Osteocyte (in vitro differentiated cells): Measurements from ENCODE around the gene FMNL2. TPM values are rescaled to one million over a fixed set of nuclear protein-coding genes. Genes with fewer than 3 reads are reported as not detected.
A peak's percentile ranks its signal among the peaks of the same experiment; 100 is the strongest.

Experiments used
- DNase-seq: peaks from one replicate; pipeline ENCODE4 v3.0.0; 2021; ENCODE audit warnings: mixed read lengths; ENCODE audit not compliant: unreplicated experiment; ENCODE audit errors: extremely low spot score
- H3K27ac Mint-ChIP-seq: one replicate; pipeline ENCODE4 v1.8.0; 2021; ENCODE audit warnings: mild to moderate bottlenecking, mixed read lengths; ENCODE audit not compliant: unreplicated experiment
- H3K27me3 Mint-ChIP-seq: one replicate; pipeline ENCODE4 v1.8.0; 2021; ENCODE audit warnings: mixed read lengths; ENCODE audit not compliant: unreplicated experiment
- H3K36me3 Mint-ChIP-seq: one replicate; pipeline ENCODE4 v1.8.0; 2021; ENCODE audit warnings: mixed read lengths; ENCODE audit not compliant: unreplicated experiment
- H3K4me1 Mint-ChIP-seq: one replicate; pipeline ENCODE4 v1.8.0; 2021; ENCODE audit warnings: mixed read lengths; ENCODE audit not compliant: unreplicated experiment
- H3K4me3 Mint-ChIP-seq: one replicate; pipeline ENCODE4 v1.8.0; 2021; ENCODE audit warnings: mild to moderate bottlenecking, moderate library complexity, mixed read lengths; ENCODE audit not compliant: unreplicated experiment
- H3K9me3 Mint-ChIP-seq: one replicate; pipeline ENCODE4 v1.8.0; 2021; ENCODE audit warnings: mixed read lengths; ENCODE audit not compliant: unreplicated experiment
- total RNA-seq: library from RNA; stranded (reverse); gene quantifications from 2 replicates; pipeline ENCODE4 v1.2.1, GENCODE V29; 2021
- TF ChIP-seq, protein P1 (sequence below): fragments of 200-600 bp; sonication (generic); IDR thresholded peaks from 2 replicates; pipeline ENCODE4 v1.5.0; 2021; ENCODE audit warnings: antibody characterized with exemption, mild to moderate bottlenecking, moderate library complexity

The FMNL2 gene
- total RNA-seq, 1 donor from 2014 or later, result 45.3 TPM

- Mint-ChIP-seq H3K9me3 (no peaks in the 10 kb centered on the region), H3K4me1 (peaks cover 34% of the 10 kb centered on the region), H3K36me3 (peaks cover 4% of the 10 kb centered on the region), H3K27me3 (no peaks in the 10 kb centered on the region), H3K27ac (no peak overlapping the region), H3K4me3 (no peak overlapping the region)
- TF ChIP-seq, protein P1, sequence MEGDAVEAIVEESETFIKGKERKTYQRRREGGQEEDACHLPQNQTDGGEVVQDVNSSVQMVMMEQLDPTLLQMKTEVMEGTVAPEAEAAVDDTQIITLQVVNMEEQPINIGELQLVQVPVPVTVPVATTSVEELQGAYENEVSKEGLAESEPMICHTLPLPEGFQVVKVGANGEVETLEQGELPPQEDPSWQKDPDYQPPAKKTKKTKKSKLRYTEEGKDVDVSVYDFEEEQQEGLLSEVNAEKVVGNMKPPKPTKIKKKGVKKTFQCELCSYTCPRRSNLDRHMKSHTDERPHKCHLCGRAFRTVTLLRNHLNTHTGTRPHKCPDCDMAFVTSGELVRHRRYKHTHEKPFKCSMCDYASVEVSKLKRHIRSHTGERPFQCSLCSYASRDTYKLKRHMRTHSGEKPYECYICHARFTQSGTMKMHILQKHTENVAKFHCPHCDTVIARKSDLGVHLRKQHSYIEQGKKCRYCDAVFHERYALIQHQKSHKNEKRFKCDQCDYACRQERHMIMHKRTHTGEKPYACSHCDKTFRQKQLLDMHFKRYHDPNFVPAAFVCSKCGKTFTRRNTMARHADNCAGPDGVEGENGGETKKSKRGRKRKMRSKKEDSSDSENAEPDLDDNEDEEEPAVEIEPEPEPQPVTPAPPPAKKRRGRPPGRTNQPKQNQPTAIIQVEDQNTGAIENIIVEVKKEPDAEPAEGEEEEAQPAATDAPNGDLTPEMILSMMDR, result no peak
- no peak for DNase-seq
Measured at GRCh38 chr2:152419944-152420343, 85.0 kb downstream of the FMNL2 start.

GRCh38 chr2:152420363-152420762, 85.4 kb downstream of the FMNL2 start:
- H3K36me3 Mint-ChIP-seq, result peaks cover 4% of the 10 kb centered on the region
- H3K4me3 Mint-ChIP-seq, result no peak overlapping the region
- no peaks in the 10 kb centered on the region for H3K9me3 Mint-ChIP-seq
- DNase-seq, result no peak
- no peaks in the 10 kb centered on the region for H3K27me3 Mint-ChIP-seq
- H3K27ac Mint-ChIP-seq, result no peak overlapping the region
- peaks cover 33% of the 10 kb centered on the region for H3K4me1 Mint-ChIP-seq
- TF ChIP-seq, protein P1, result no peak

DNA sequence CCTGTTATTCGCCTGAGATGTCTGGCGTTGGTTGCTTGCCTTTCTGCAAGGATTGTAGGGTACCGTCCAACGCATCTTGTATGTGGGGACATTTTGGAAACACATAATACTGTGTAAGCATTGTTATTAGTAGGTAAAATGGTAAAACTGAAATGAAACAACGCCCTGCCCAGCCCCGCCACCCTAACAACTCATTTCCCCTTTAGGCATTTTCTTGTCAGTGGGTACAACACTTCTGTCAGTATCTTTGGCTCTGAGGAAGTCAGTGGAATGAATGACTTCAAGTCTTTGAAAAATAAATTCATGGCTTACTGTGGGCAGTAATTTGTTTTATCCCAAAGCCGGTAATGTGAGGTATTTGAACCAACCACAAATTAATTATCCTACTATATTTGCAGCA, 86.0 kb downstream of the FMNL2 start:
- no peaks in the 10 kb centered on the region for H3K9me3 Mint-ChIP-seq
- no peaks in the 10 kb centered on the region for H3K27me3 Mint-ChIP-seq
- H3K4me1 Mint-ChIP-seq, result peaks cover 35% of the 10 kb centered on the region
- TF ChIP-seq, protein P1, result no peak
- H3K4me3 Mint-ChIP-seq, result no peak overlapping the region
- no peak for DNase-seq
- peak overlapping the region; percentile 87 for H3K27ac Mint-ChIP-seq
- H3K36me3 Mint-ChIP-seq, result peaks cover 4% of the 10 kb centered on the region

DNA sequence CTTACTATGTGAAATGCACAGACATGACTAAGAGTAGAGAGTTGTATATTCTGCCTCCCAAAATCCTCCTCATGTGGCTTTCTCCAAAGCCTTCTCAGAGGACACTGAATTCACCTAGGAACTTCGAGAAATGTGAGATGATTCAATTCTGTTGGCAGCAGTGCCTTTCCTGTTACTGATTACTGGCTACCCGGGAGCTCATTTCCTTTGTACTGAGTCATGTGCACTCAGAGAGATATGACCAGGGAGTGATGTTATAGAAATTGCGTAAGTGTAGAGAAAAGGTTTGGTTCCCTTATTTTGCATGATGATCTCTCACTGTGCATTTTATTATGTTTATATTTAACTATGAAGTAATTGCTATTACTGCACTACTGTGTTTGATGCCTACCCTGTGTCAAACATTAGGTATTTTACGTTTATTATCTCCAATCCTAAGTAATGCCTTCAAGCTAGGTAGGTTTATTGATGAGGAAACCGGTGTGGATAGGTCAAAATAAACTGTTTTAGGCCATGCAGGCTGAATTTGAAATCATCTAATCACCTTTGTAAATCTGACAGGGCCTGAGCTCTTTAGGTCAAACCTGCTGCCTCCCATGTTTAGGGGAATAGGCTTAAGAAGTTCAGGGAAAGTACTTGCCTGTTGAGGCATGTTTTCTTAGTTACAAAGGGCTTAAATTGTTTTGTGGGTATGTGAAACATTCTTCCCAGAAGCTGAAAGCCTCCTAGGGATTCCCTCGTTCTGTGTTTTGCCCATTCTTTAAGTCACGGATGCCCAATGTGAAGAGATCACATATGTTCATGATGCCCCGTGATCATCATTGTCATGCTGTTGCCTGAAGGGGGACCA, 86.8 kb downstream of the FMNL2 start:
- Mint-ChIP-seq H3K27ac (peak overlapping the region; percentile 87), H3K36me3 (peaks cover 4% of the 10 kb centered on the region), H3K27me3 (no peaks in the 10 kb centered on the region), H3K9me3 (no peaks in the 10 kb centered on the region), H3K4me1 (peaks cover 39% of the 10 kb centered on the region), H3K4me3 (no peak overlapping the region)
- DNase-seq, result no peak
- TF ChIP-seq, protein P1, result no peak

DNA sequence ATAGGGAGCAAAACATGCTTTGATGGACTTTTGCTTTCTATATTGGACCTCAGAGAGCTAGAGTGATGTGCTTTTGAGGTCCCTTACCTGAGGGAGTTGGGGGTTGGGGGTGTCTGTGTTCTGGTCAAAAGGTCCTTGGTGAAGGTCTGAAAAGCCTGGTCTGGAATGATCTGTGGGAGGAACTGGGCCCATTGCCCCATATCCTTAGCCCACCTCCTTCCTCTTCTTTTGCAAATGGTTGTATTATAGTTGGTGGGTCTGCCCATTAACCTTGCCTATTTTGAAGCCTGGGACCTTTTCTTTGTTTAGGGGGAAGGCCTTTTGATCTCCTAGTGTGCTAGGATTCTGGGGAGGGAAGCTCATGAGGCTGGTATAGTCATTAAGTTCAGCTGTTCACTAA, 88.7 kb downstream of the FMNL2 start:
- no peaks in the 10 kb centered on the region for H3K27me3 Mint-ChIP-seq
- no peaks in the 10 kb centered on the region for H3K9me3 Mint-ChIP-seq
- H3K27ac Mint-ChIP-seq, result no peak overlapping the region
- no peak for DNase-seq
- no peaks in the 10 kb centered on the region for H3K36me3 Mint-ChIP-seq
- peaks cover 44% of the 10 kb centered on the region for H3K4me1 Mint-ChIP-seq
- H3K4me3 Mint-ChIP-seq, result no peak overlapping the region
- TF ChIP-seq, protein P1, result no peak
